ENCODE measurements around the gene TAS1R1. TPM values are rescaled to one million over a fixed set of nuclear protein-coding genes. Genes with fewer than 3 reads are reported as not detected.

TAS1R1 gene
- not detected for total RNA-seq

GRCh38 chr1:6554907-6555778 is at the start of gene TAS1R1:
TAS1R1 (plus strand) TSS chr1:6555307; CDS start chr1:6555374, 67 bp downstream.

GRCh38 chr1:6554031-6554906 is 838 bp upstream of the TAS1R1 start, which contains the start of gene NOL9:
NOL9 (minus strand) TSS chr1:6554513; CDS start chr1:6554502, 11 bp downstream.

GRCh38 chr1:6579374-6580118 is 24.4 kb downstream of the TAS1R1 start, which contains the start of gene ZBTB48:
ZBTB48 (plus strand) TSS chr1:6579994; CDS start chr1:6580610, 616 bp downstream.

DNA sequence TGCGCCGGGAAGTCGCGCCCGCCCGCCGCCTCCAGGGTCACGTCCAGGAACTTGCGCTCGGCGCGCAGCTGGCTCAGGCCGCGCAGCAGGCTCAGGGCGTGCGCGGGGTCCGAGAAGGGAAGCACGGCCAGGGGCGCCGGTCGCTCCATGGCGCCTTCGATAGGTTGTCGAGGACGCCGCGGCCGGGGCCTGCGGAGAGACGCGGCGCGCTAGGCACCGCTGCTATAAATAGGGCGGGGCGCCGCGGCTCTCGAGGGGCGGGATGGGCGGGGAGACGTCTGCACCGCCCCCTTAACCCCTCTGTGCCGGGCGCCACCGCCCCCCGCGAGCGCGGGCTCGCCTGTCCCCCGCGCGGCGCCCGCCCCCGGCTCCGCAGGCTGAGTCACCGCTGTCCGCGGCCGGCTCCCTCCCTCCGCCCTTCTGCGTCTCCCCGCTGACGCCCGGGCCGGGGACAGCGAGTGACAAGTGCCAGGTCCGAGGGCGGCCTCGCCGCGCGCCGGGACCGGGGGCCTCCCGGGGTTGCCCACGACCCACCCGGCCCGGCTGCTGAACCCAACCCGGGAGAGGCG is 47.6 kb downstream of the TAS1R1 start, which contains the start of gene KLHL21:
KLHL21 (minus strand) TSS at position 201 of the 569 bp plus-strand sequence; CDS start at position 149, 52 bp downstream.

DNA sequence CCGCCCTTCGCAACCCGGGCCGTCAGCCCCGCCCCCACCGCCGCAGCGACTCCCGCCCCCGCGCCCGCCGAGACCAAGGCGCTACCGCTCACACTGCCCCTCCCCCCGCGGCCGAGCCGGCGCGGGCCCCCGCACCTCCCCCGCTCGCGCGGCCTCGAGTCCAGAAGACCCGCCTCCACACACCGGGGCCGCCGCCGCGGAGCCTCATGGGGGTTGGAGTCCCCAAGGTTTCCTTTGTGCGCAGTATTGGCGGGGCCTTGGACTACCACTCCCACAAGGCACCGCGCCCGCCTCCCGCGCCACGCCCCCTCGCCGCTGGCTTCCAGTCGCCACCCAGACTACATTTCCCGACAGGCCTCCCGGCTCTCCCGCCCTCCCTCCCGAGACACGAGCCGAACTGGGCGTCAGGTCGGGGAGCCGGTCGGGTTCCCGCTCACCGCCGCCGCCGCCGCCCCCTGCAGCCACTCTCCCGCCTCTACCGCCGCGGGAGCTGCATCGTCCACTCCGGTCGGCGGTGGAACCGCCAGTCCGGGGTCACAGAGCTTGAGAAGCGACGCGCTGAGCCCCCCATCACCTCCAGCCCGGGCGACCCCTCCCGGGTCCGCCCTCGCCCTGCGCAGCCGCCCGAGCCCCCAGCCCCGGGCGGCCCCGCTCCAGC is 58.4 kb downstream of the TAS1R1 start, which contains the start of gene PHF13:
PHF13 (plus strand) TSS at position 371 of the 658 bp plus-strand sequence. CDS start 336 bp downstream, outside the sequence.

DNA sequence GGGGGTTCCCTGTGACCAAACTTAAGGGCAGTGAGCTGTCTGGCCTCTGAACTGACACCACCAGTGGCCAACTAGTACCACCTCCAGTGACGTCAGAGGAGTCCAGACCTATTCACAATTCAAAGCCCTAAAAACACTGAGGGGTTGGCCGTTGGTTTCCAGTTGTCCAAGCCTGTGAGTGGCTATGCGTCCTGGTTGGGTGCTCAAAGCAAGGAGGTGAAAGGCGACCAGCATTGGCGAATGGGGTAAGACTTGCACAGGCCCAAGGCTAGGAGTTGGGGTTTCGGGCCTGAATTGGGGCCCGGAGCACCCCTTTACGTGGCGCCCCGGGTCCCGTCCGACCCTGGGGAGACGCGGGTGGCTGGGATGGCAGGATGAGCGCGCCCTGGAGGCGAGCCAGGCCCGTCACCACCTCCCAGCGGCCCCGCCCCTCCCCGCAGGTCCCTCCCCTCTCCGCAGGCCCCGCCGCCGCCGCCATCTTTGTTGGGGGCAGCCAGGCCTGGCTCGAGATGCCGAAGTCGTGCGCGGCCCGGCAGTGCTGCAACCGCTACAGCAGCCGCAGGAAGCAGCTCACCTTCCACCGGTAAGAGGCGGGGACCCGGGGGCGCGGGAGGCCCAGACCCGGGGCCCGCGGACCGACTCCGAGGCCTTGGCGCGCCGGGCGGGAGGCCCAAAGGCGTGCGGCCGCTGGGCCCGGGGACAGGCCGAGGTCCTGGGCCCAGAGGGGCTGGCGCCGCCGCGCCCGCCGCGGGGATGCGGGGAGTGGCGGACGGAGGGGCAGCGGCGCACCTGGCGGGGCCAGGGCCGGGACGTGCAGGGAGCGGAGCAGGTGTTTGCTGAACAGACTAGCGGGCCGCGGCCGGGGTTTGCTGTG is 69.8 kb downstream of the TAS1R1 start, which contains the start of gene THAP3:
THAP3 (plus strand) TSS at position 159 of the 874 bp plus-strand sequence; CDS start at position 510, 351 bp downstream.

Small RNA genes lying within 50 kb of the gene (small RNA-seq; reads per million reads assigned to genes)
- gene RNU6-731P: not detected

Other genes starting within 250 kb of the TAS1R1 start
- 77.7 TPM for gene ACOT7, start 161.5 kb upstream of the TAS1R1 start, total RNA-seq
- gene HES2, start 135.4 kb upstream of the TAS1R1 start, total RNA-seq: not detected
- gene ESPN, start 130.5 kb upstream of the TAS1R1 start, total RNA-seq: 0.92 TPM
- 11.8 TPM for gene TNFRSF25, start 89.1 kb upstream of the TAS1R1 start, total RNA-seq
- gene PLEKHG5, start 63.6 kb upstream of the TAS1R1 start, total RNA-seq: 23.1 TPM
- gene NOL9, start 794 bp upstream of the TAS1R1 start, total RNA-seq: 33.7 TPM
- gene ZBTB48, start 24.7 kb downstream of the TAS1R1 start, total RNA-seq: 15.5 TPM
- 9.9 TPM for gene KLHL21, start 47.6 kb downstream of the TAS1R1 start, total RNA-seq
- gene PHF13, start 58.4 kb downstream of the TAS1R1 start, total RNA-seq: 15.0 TPM
- gene THAP3, start 69.6 kb downstream of the TAS1R1 start, total RNA-seq: 20.1 TPM
- gene DNAJC11, start 146.5 kb downstream of the TAS1R1 start, total RNA-seq: 35.8 TPM
- gene CAMTA1, start 230.1 kb downstream of the TAS1R1 start, total RNA-seq: 185 TPM